ENCODE measurements around the gene VIM. TPM values are rescaled to one million over a fixed set of nuclear protein-coding genes. Genes with fewer than 3 reads are reported as not detected.
A peak's percentile ranks its signal among the peaks of the same experiment; 100 is the strongest.

Gene VIM
- total RNA-seq, 1 donor from 2014 or later = 375 TPM

- intact Hi-C loops (cut with micrococcal nuclease) = no loop called here
- Histone ChIP-seq H3K4me3 (peak overlapping the region; percentile 90), H3K27ac (replicated peaks) (peak overlapping the region; percentile 100), H3K27me3 (ENCODE audit: low read depth) (peaks cover 43% of the 10 kb centered on the region), H3K36me3 (peaks cover 15% of the 10 kb centered on the region), H3K4me1 (peaks cover 44% of the 10 kb centered on the region), H3K9me3 (replicated peaks) (no peaks in the 10 kb centered on the region)
- TF ChIP-seq, protein P1, sequence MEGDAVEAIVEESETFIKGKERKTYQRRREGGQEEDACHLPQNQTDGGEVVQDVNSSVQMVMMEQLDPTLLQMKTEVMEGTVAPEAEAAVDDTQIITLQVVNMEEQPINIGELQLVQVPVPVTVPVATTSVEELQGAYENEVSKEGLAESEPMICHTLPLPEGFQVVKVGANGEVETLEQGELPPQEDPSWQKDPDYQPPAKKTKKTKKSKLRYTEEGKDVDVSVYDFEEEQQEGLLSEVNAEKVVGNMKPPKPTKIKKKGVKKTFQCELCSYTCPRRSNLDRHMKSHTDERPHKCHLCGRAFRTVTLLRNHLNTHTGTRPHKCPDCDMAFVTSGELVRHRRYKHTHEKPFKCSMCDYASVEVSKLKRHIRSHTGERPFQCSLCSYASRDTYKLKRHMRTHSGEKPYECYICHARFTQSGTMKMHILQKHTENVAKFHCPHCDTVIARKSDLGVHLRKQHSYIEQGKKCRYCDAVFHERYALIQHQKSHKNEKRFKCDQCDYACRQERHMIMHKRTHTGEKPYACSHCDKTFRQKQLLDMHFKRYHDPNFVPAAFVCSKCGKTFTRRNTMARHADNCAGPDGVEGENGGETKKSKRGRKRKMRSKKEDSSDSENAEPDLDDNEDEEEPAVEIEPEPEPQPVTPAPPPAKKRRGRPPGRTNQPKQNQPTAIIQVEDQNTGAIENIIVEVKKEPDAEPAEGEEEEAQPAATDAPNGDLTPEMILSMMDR (IDR thresholded peaks at IDR 0.05; ENCODE audit: borderline replicate concordance) = no peak
- DNase-seq = no peak
These were observed 1.1 kb upstream of the VIM start for GRCh38 chr10:17226891-17227303.

- TF ChIP-seq, protein P1 (IDR thresholded peaks at IDR 0.05; ENCODE audit: borderline replicate concordance) = peak; percentile 58
- H3K27ac ChIP-seq (replicated peaks) = peak overlapping the region; percentile 100
- peaks cover 21% of the 10 kb centered on the region for H3K36me3 ChIP-seq
- intact Hi-C loops (cut with micrococcal nuclease) = no loop called here
- H3K27me3 ChIP-seq (ENCODE audit: low read depth) = peaks cover 49% of the 10 kb centered on the region
- DNase-seq = no peak
- peaks cover 50% of the 10 kb centered on the region for H3K4me1 ChIP-seq
- no peaks in the 10 kb centered on the region for H3K9me3 ChIP-seq (replicated peaks)
- H3K4me3 ChIP-seq = peak overlapping the region; percentile 90
These were observed 512 bp upstream of the VIM start for GRCh38 chr10:17227367-17228090.

DNA sequence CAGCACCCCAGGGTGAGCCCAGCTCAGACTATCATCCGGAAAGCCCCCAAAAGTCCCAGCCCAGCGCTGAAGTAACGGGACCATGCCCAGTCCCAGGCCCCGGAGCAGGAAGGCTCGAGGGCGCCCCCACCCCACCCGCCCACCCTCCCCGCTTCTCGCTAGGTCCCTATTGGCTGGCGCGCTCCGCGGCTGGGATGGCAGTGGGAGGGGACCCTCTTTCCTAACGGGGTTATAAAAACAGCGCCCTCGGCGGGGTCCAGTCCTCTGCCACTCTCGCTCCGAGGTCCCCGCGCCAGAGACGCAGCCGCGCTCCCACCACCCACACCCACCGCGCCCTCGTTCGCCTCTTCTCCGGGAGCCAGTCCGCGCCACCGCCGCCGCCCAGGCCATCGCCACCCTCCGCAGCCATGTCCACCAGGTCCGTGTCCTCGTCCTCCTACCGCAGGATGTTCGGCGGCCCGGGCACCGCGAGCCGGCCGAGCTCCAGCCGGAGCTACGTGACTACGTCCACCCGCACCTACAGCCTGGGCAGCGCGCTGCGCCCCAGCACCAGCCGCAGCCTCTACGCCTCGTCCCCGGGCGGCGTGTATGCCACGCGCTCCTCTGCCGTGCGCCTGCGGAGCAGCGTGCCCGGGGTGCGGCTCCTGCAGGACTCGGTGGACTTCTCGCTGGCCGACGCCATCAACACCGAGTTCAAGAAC, 1.1 kb downstream of the VIM start:
- Histone ChIP-seq H3K4me3 (peak overlapping the region; percentile 90), H3K4me1 (peaks cover 66% of the 10 kb centered on the region), H3K27me3 (ENCODE audit: low read depth) (peaks cover 64% of the 10 kb centered on the region), H3K9me3 (replicated peaks) (no peaks in the 10 kb centered on the region), H3K36me3 (peaks cover 37% of the 10 kb centered on the region), H3K27ac (replicated peaks) (peak overlapping the region; percentile 100)
- peak; percentile 91 for DNase-seq
- intact Hi-C loops (cut with micrococcal nuclease) = no loop called here
- TF ChIP-seq, protein P1 (IDR thresholded peaks at IDR 0.05; ENCODE audit: borderline replicate concordance) = no peak

DNA sequence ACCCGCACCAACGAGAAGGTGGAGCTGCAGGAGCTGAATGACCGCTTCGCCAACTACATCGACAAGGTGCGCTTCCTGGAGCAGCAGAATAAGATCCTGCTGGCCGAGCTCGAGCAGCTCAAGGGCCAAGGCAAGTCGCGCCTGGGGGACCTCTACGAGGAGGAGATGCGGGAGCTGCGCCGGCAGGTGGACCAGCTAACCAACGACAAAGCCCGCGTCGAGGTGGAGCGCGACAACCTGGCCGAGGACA, 1.6 kb downstream of the VIM start:
- Histone ChIP-seq H3K4me1 (peaks cover 71% of the 10 kb centered on the region), H3K4me3 (peak overlapping the region; percentile 90), H3K27ac (replicated peaks) (peak overlapping the region; percentile 100), H3K27me3 (ENCODE audit: low read depth) (peaks cover 65% of the 10 kb centered on the region), H3K9me3 (replicated peaks) (no peaks in the 10 kb centered on the region), H3K36me3 (peaks cover 42% of the 10 kb centered on the region)
- no peak for DNase-seq
- TF ChIP-seq, protein P1 (IDR thresholded peaks at IDR 0.05; ENCODE audit: borderline replicate concordance) = no peak
- intact Hi-C loops (cut with micrococcal nuclease) = no loop called here

DNA sequence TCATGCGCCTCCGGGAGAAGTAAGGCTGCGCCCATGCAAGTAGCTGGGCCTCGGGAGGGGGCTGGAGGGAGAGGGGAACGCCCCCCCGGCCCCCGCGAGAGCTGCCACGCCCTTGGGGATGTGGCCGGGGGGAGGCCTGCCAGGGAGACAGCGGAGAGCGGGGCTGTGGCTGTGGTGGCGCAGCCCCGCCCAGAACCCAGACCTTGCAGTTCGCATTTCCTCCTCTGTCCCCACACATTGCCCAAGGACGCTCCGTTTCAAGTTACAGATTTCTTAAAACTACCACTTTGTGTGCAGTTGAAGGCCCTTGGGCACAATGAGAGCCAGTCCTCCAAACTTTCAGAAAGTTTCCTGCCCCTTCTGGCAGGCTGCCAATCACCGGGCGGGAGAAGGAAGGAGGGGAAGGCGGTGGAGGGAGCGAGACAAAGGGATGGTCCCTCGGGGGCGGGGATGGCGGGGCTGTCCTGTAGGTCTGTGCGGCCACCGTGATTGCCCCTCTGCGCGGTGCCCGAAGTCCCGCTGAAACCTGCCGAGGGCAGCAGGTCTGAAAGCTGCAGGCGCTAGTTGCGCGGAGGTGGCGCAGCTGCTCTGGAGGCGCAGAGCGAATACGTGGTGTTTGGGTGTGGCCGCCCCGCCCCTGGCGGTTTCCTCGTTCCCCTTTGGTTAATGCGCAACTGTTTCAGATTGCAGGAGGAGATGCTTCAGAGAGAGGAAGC, 2.1 kb downstream of the VIM start:
- intact Hi-C loops (cut with micrococcal nuclease) = no loop called here
- TF ChIP-seq, protein P1 (IDR thresholded peaks at IDR 0.05; ENCODE audit: borderline replicate concordance) = no peak
- peak; percentile 82 for DNase-seq
- Histone ChIP-seq H3K4me1 (peaks cover 76% of the 10 kb centered on the region), H3K36me3 (peaks cover 47% of the 10 kb centered on the region), H3K27me3 (ENCODE audit: low read depth) (peaks cover 65% of the 10 kb centered on the region), H3K4me3 (peak overlapping the region; percentile 90), H3K9me3 (replicated peaks) (no peaks in the 10 kb centered on the region), H3K27ac (replicated peaks) (peak overlapping the region; percentile 100)

Measured in left ventricle myocardium inferior (tissue), 1 donor.